H9 (cell line): ENCODE measurements around the gene BIRC5. TPM values are rescaled to one million over a fixed set of nuclear protein-coding genes. Genes with fewer than 3 reads are reported as not detected.

Experiments used
- DNase-seq: peaks from one replicate; pipeline ENCODE4 v3.0.0-alpha.2; 2017
- H2AFZ ChIP-seq: one replicate; pipeline ENCODE4 v1.6.1; 2013; ENCODE audit warnings: mild to moderate bottlenecking, low read length, control low read depth, moderate library complexity
- H2AK5ac ChIP-seq: 2 replicates; pipeline ENCODE4 v1.6.1; 2013; ENCODE audit warnings: low read length, control low read depth, mixed read lengths; ENCODE audit not compliant: insufficient read length
- H2BK120ac ChIP-seq: one replicate; pipeline ENCODE4 v1.6.1; 2013; ENCODE audit warnings: low read depth, mild to moderate bottlenecking, low read length, control low read depth, inconsistent platforms; ENCODE audit not compliant: poor library complexity, severe bottlenecking
- H2BK12ac ChIP-seq: 2 replicates; pipeline ENCODE4 v1.6.1; 2013; ENCODE audit warnings: low read length, control low read depth, mixed read lengths, low read depth; ENCODE audit not compliant: insufficient read length
- H2BK15ac ChIP-seq: 2 replicates; pipeline ENCODE4 v1.6.1; 2013; ENCODE audit warnings: low read depth, low read length, control low read depth
- H2BK20ac ChIP-seq: one replicate; pipeline ENCODE4 v1.6.1; 2013; ENCODE audit warnings: low read depth, mild to moderate bottlenecking, low read length, control low read depth, inconsistent platforms; ENCODE audit not compliant: poor library complexity, severe bottlenecking
- H2BK5ac ChIP-seq: 2 replicates; pipeline ENCODE4 v1.6.1; 2013; ENCODE audit warnings: low read length, control low read depth, mixed read lengths; ENCODE audit not compliant: insufficient read length
- H3K14ac ChIP-seq: 2 replicates; pipeline ENCODE4 v1.6.1; 2013; ENCODE audit warnings: low read length, control low read depth; ENCODE audit not compliant: insufficient read depth
- H3K18ac ChIP-seq: 2 replicates; pipeline ENCODE4 v1.6.1; 2013; ENCODE audit warnings: low read depth, mild to moderate bottlenecking, mixed read lengths, low read length, control low read depth; ENCODE audit not compliant: insufficient read length
- H3K23ac ChIP-seq: 2 replicates; pipeline ENCODE4 v1.6.1; 2013; ENCODE audit warnings: low read length, control low read depth, mixed read lengths, low read depth; ENCODE audit not compliant: insufficient read length
- H3K23me2 ChIP-seq: 2 replicates; pipeline ENCODE4 v1.6.1; 2013; ENCODE audit warnings: low read depth, mild to moderate bottlenecking, mixed read lengths, low read length, control low read depth; ENCODE audit not compliant: insufficient read length, poor library complexity, severe bottlenecking
- H3K27ac ChIP-seq: 2 replicates; pipeline ENCODE4 v1.5.1; 2013; ENCODE audit warnings: low read length, control low read depth, mixed read lengths, low read depth; ENCODE audit not compliant: insufficient read length
- H3K27me3 ChIP-seq: 2 replicates; pipeline ENCODE4 v1.6.1; 2013; ENCODE audit warnings: low read length, control low read depth, inconsistent platforms; ENCODE audit not compliant: insufficient read depth
- H3K4ac ChIP-seq: 2 replicates; pipeline ENCODE4 v1.6.1; 2013; ENCODE audit warnings: low read depth, mild to moderate bottlenecking, control low read depth, inconsistent platforms, low read length, moderate library complexity
- H3K4me1 ChIP-seq: 2 replicates; pipeline ENCODE4 v1.6.1; 2013; ENCODE audit warnings: low read length, control low read depth, inconsistent platforms; ENCODE audit not compliant: insufficient read depth
- H3K4me2 ChIP-seq: 2 replicates; pipeline ENCODE4 v1.6.1; 2013; ENCODE audit warnings: low read length, control low read depth, mixed read lengths; ENCODE audit not compliant: insufficient read length, insufficient read depth
- H3K56ac ChIP-seq: 2 replicates; pipeline ENCODE4 v1.6.1; 2013; ENCODE audit warnings: low read depth, mild to moderate bottlenecking, mixed read lengths, low read length, control low read depth; ENCODE audit not compliant: insufficient read length
- H3K79me1 ChIP-seq: 2 replicates; pipeline ENCODE4 v1.6.1; 2013; ENCODE audit warnings: low read depth, mild to moderate bottlenecking, moderate library complexity, low read length, control low read depth, inconsistent platforms; ENCODE audit not compliant: insufficient read depth, poor library complexity, severe bottlenecking
- H3K79me2 ChIP-seq: 2 replicates; pipeline ENCODE4 v1.6.1; 2013; ENCODE audit warnings: low read length, control low read depth, inconsistent platforms; ENCODE audit not compliant: insufficient read depth
- H3K9ac ChIP-seq: 2 replicates; pipeline ENCODE4 v1.6.1; 2013; ENCODE audit warnings: low read length, control low read depth, mixed read lengths; ENCODE audit not compliant: insufficient read length; ENCODE audit errors: extremely low read depth
- H3K9me3 ChIP-seq: one replicate; pipeline ENCODE4 v1.6.1; 2013; ENCODE audit warnings: low read depth, low read length, inconsistent platforms; ENCODE audit not compliant: control insufficient read depth
- H3T11ph ChIP-seq: one replicate; pipeline ENCODE4 v1.6.1; 2013; ENCODE audit warnings: mild to moderate bottlenecking, low read length, control low read depth, inconsistent platforms
- H4K20me1 ChIP-seq: one replicate; pipeline ENCODE4 v1.6.1; 2013; ENCODE audit not compliant: control insufficient read depth, insufficient read length, insufficient read depth
- H4K5ac ChIP-seq: 2 replicates; pipeline ENCODE4 v1.6.1; 2013; ENCODE audit warnings: low read depth, mild to moderate bottlenecking, mixed read lengths, low read length, control low read depth; ENCODE audit not compliant: insufficient read length
- H4K8ac ChIP-seq: replicated peaks from 2 replicates; pipeline ENCODE4 v1.6.1; 2013; ENCODE audit warnings: low read length, control low read depth, mixed read lengths, low read depth; ENCODE audit not compliant: insufficient read length
- H4K91ac ChIP-seq: 2 replicates; pipeline ENCODE4 v1.6.1; 2013; ENCODE audit warnings: low read depth, mild to moderate bottlenecking, moderate library complexity, mixed read lengths, low read length, control low read depth; ENCODE audit not compliant: insufficient read length
- H3K27ac Mint-ChIP-seq, 3 experiments: 2 replicates in 2 of 3; 3 replicates in 1 of 3; pipeline ENCODE4 v1.8.0; 2020 to 2021; ENCODE audit warnings: mixed read lengths in 3 of 3, mild to moderate bottlenecking in 1 of 3, moderate library complexity in 1 of 3
- H3K27me3 Mint-ChIP-seq: 2 replicates; pipeline ENCODE4 v1.8.0; 2021; ENCODE audit warnings: low read depth, mild to moderate bottlenecking, moderate library complexity, mixed read lengths
- H3K36me3 Mint-ChIP-seq, 3 experiments: 2 replicates in 2 of 3; 3 replicates in 1 of 3; pipeline ENCODE4 v1.8.0; 2020 to 2021; ENCODE audit warnings: low read depth in 3 of 3, mixed read lengths in 3 of 3; ENCODE audit not compliant: insufficient read depth in 1 of 3
- H3K4me1 Mint-ChIP-seq, 2 experiments: 2 replicates each; pipeline ENCODE4 v1.8.0; 2020; ENCODE audit warnings: mixed read lengths in 2 of 2
- H3K4me3 Mint-ChIP-seq, 2 experiments: 2 replicates in 1 of 2; 3 replicates in 1 of 2; pipeline ENCODE4 v1.8.0; 2020 to 2021; ENCODE audit warnings: mild to moderate bottlenecking in 2 of 2, mixed read lengths in 2 of 2, moderate library complexity in 1 of 2
- H3K9me3 Mint-ChIP-seq, 2 experiments: 2 replicates in 1 of 2; 3 replicates in 1 of 2; pipeline ENCODE4 v1.8.0; 2020; ENCODE audit warnings: mild to moderate bottlenecking in 2 of 2, mixed read lengths in 2 of 2, moderate library complexity in 1 of 2
- WGBS: extraction: QIAGEN DNeasy Blood & Tissue Kit; methylation state at CpG from one replicate; pipeline ENCODE4 v1.1.7; 2013; ENCODE audit warnings: missing lambda C conversion rate, low lambda C conversion rate, mixed read lengths; ENCODE audit not compliant: insufficient read length; ENCODE audit errors: extremely low coverage; 5-methylcytosine and 5-hydroxymethylcytosine counted together
- total RNA-seq: library from RNA; stranded (reverse); gene quantifications from 2 replicates; pipeline ENCODE4 v1.2.1, GENCODE V29; 2021
- TF ChIP-seq, protein P1 (sequence below): fragments of 200-600 bp; sonication (generic); conservative IDR thresholded peaks from 3 replicates; pipeline ENCODE4 v1.8.0; 2021; ENCODE audit warnings: antibody characterized with exemption, mild to moderate bottlenecking

Gene BIRC5
- total RNA-seq, 1 experiment from 2014 or later, result 97.8 TPM

- Histone ChIP-seq H3K79me1 (no peaks in the 10 kb centered on the region), H3K14ac (no peak overlapping the region), H3K4me1 (peaks cover 3% of the 10 kb centered on the region; the same call in 1 of the 2 replicates), H2BK15ac (no peak overlapping the region), H3K79me2 (no peaks in the 10 kb centered on the region; the same call in 1 of the 2 replicates), H4K8ac (no peak overlapping the region), H2BK12ac (no peak overlapping the region), H3K27me3 (no peaks in the 10 kb centered on the region), H3K27ac (no peak overlapping the region), H4K91ac (no peak overlapping the region), H4K20me1 (no peaks in the 10 kb centered on the region), H3K4ac (no peak overlapping the region), H4K5ac (no peak overlapping the region), H2BK5ac (no peak overlapping the region), H3K23me2 (no peaks in the 10 kb centered on the region), H2AK5ac (no peak overlapping the region), H3K9me3 (no peaks in the 10 kb centered on the region), H3K9ac (no peak overlapping the region), H3K18ac (no peak overlapping the region), H2BK120ac (no peak overlapping the region), H2BK20ac (no peak overlapping the region), H3K56ac (no peak overlapping the region), H2AFZ (no peak overlapping the region), H3K4me2 (no peak overlapping the region), H3K23ac (no peak overlapping the region), H3T11ph (no peak overlapping the region)
- no peak for DNase-seq
- Mint-ChIP-seq H3K4me1 (peaks cover 7 to 9% of the 10 kb centered on the region in 2 experiments), H3K36me3 (peaks cover 12 to 57% (median 42%) of the 10 kb centered on the region in 3 experiments; a peak in 6 of 7 replicates), H3K27ac (no peak overlapping the region), H3K4me3 (no peak overlapping the region), H3K27me3 (no peaks in the 10 kb centered on the region), H3K9me3 (peaks cover 0 to 2% of the 10 kb centered on the region in 2 experiments; a peak in 1 of 5 replicates)
- TF ChIP-seq, protein P1, sequence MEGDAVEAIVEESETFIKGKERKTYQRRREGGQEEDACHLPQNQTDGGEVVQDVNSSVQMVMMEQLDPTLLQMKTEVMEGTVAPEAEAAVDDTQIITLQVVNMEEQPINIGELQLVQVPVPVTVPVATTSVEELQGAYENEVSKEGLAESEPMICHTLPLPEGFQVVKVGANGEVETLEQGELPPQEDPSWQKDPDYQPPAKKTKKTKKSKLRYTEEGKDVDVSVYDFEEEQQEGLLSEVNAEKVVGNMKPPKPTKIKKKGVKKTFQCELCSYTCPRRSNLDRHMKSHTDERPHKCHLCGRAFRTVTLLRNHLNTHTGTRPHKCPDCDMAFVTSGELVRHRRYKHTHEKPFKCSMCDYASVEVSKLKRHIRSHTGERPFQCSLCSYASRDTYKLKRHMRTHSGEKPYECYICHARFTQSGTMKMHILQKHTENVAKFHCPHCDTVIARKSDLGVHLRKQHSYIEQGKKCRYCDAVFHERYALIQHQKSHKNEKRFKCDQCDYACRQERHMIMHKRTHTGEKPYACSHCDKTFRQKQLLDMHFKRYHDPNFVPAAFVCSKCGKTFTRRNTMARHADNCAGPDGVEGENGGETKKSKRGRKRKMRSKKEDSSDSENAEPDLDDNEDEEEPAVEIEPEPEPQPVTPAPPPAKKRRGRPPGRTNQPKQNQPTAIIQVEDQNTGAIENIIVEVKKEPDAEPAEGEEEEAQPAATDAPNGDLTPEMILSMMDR, result no peak
- no CpG with 5 or more reads among the region's 8 CpGs for WGBS
Observed at GRCh38 chr17:78202666-78203065, 11.4 kb upstream of the BIRC5 start.
